NCI-H187 (cell line): ENCODE measurements around the gene RPS23.

Experiments
- DNase-seq, 2 experiments: peaks; one replicate each; lab custom pipeline; 2025; lab: John Stamatoyannopoulos, UW

RPS23 gene

DNA sequence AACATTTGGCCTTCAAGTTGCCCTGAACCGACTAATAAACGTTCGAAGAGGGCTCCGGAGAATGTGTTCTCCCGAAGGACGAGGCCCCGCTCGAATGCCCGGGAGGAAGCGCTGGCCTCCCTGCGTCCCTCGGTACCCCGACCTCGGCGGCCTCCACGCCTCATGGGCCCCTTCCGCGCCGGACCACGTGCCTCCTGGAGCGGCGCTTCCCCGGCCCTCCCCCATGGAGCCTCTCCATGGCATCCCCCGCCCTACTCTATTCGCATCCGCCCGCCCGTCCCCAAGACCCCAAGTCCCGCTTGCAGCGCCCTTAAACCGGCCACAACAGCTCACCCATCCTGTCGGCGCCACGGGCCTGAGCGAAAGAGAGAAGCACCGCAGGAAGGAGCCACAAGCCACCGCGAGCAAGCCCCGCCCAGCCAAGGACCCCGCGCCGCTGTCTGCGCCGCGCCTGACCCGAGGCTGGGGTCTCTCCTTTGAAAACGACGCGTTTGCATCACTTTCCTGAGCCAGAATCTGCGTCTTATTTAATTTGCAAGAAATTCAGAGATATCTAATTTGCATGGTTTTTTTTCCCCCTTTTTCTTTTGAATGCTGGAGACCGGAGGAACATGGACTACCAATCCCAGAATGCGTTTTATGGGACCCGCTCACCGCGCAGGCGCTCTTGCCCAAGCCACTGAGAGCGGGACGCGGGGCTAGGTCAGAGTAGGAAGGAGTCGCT lies at the start of gene RPS23:
TSS of gene RPS23 (minus strand) at position 368 of the 724 bp plus-strand sequence. CDS start at position 337, 31 bp downstream.
- peak; percentile 66 to 75 for DNase-seq

DNA sequence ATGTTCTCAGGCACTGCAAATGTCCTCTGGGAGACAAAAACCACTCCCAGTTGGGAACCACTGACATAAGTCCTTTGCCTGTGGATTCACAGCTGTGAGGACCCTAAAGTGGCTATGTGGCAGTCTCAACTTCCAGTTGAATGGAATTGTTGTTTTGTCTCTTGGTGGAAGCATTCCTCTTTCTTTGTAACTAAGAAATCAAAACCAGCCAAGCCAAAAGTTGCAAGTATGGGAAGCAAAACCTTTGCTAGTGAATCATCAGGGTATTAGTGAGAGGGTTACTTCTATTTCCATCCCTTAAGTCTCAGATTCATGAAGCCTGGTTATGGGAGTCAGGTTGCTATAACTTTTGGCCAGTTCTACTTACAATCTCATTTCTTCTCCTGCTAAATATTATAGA lies 49.8 kb upstream of the RPS23 start:
- DNase-seq, result no peak

DNA sequence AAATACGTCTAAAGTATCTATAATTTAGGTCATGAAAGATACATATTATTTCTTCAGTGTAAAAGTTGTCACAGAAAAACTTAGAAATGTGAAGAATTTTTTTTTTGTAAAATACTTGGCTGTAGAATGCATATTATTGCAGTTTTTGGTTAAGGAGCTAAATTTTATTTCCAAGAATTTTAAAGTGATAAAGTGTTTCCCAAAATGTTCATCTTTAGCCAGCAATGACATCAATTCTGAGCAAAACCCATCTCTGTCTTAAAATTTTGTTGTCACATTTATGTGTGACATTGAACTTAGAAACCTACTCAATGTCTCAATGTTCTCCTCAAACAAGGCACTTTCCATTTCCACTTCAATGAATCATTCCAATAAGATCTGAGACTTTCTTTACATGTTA lies 47.8 kb upstream of the RPS23 start:
- DNase-seq, result no peak

DNA sequence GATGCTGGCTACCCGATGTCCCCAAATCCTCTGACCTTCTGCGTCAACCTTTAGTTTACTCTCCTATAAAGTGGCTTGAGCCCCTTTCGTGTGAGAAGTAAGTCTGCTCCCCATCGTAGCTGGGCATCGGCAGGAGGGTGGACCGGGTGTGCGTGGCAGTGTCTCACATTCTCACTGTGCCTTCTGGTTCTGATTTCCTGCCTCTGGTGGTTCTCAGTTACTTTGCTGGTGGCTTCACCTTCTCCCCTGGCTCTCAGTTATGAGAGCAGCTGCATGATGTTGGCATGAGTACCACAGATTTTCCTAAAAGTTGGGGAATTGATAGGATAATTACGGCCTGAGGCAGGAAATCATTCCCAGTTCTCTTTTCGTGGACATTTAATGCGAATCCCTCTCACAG lies 47.0 kb upstream of the RPS23 start:
- no peak for DNase-seq

DNA sequence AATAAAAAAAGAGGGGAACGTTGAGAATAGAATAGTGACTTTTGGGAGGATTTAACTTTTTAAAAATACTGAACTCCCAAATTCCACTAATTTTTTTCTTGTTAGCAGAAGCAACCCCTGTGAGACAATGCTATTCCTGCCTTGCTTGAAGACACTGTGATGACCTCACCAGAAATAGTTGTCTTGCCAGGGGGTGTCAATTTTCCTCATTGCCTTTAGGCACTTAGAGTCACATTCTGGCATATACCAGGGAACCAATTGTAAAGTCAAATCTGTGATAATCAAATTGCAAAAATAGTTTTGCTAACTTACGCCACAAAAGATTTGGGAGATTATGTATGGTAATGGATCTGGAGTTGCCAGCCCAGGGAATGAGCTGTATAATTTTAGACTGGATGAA lies 42.8 kb upstream of the RPS23 start:
- DNase-seq, result no peak

DNA sequence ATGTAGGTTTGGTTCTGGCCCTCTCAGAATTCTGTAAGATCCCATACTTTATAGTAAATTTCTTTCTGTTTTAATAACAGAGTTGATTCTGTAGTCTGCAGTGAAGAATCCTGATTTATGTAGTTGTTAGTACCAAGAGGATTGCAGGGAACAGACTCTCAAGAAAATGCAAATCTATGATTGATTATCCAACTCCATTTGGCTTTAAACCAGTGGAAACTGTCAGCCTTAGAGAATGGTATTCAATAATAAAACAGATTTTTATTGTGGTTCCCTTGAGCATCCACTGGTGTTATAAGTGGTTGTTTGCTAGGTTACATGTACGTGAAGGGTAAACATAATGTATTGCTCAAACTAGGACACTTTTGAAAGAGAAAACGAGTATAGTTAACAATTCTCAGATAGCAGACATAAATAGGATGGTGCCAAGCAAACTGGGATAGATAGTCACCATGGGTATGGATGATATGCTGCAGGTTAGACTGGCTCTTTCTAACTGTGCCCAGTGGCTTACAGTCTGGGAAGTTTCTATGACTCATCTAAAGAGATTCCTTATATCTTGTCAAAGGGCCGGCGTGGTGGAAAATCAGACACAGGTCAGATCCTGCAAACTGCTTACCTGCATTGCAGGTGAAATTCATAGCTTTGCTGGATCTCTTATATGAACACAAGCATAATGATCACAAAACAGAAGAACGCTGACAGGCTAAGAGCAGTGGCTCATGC lies 41.7 kb upstream of the RPS23 start:
- DNase-seq, result no peak

DNA sequence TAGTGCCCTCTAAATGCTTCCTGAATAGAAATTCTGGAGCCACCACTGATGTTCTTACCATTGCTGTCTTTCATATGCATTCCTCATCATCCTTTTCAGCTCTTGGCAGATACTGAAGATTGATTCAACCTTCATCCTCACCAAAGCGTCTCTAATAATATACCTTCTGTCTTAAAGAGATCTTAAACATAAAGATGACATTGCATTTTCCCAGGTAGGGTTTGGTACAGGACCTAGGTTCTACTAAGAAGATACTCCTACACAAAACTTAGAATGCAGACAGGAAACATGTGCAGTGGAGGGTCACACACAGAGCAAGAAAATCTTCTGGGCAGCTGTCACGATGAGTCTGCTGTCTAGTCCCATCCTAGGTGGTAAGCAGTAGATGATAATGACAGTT lies 41.0 kb upstream of the RPS23 start:
- no peak for DNase-seq

DNA sequence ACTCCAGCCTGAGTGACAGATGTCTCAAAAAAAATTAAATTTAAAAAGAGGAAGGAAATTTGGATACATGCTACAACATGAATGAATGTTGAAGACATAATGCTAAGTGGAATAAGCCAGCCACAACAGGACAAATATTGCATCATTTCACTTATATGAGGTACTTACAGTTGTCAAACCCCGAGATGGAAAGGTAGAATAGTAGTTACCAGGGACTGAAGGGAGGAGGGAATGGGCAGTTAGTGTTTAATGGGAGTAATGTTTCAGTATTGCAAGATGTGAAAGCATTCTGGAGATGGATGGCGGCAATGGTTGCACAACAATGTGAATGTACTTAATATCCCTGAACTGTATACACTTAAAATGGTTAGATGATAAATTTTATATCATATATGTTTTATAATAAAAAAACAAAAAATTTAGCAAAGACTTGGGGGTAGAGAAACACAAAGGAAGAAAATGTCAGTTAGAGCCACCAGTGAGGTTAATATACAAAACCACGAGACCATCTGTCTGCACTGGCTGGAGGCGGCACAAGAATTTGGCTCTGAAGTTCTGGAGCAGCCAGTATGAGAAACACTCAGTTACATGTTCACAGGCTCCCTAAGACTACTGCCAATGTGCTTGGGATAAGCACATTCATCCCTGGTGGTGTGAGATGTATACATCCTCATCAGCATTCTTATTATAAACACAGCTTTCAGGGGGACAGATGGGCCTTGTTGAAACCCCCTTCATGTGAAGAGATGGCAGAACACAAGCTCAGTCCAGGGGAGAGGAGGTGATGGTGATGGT lies 37.0 kb upstream of the RPS23 start:
- DNase-seq, result no peak

DNA sequence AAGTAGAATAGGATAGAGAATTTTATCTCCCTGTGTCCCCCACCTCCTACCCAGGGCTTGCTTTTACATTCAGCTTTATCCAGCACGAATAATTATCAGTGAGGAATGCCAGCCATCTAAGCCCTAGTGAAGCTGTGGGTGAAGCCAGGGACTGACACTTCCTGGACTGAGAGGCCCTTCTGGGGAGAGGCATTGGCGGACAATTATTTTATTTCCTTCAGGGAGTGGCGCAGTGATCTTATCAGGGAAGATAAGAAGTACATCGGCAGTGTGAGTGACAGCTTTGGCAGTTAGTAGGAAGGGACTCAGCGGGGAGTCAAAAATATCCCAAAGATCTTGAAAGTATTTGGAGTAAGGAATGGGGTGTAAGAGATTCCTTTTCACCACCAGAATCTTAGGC lies 34.9 kb upstream of the RPS23 start:
- no peak for DNase-seq

DNA sequence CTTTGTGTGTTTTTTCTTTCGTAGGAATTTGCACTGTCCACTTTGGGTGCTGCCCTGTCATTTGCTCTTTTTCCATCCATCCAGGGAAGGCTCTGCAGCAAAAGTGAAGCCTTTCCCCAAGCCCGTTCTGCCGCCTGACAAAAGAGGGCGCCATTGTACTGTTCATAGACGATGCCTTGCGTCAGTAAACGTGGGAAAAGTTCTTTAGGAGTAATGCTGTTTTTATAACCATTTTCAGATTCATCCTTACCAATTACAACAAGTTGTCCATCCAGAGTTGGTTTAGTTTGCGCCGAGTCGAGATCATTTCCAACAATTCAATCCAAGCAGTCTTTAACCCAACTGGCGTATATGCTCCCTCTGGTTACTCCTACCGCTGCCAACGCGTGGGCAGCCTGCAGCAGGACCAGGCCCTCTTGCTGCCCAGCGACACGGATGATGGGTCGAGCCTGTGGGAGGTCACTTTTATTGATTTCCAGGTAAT lies 34.3 kb upstream of the RPS23 start:
- peak; percentile 10 to 25 for DNase-seq

DNA sequence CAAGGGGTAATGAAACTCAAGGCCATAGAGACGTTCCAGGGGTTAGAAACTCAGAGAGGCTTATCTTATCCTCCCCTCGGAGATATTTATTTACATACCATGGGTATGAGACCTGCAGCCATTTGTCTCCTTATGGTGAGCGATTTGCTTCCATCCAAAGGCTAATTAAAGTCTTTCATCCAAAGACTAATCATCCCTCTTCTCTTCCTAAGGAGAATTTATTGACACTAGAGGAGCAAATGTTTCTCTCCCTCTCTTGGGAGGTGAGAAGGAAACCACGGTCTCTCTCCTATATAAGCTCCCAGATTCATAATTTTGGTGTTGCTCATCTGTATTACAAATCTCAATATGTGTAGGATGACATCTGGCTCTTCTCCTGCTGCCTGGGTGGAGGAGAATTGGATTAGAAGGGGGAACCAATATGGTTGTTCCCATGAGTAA lies 31.0 kb upstream of the RPS23 start:
- DNase-seq, result no peak

DNA sequence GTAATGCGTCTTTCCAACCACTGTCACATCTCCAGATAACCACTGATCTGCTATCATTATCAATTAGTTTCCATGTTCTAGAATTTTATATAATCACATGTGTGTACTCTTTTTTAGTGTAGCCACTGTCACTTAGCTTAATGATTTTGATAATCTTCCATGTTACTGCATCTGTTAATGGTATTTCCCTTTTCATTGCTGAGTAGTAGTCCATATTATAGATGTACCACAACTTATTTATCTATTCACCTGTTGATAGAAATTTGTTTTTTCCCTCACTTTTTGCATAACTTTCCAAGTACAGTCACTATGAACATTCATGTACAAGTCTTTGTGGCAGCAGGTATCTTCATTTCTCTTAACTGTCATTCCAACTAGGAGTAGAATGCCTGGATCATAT lies 30.3 kb upstream of the RPS23 start:
- no peak for DNase-seq

DNA sequence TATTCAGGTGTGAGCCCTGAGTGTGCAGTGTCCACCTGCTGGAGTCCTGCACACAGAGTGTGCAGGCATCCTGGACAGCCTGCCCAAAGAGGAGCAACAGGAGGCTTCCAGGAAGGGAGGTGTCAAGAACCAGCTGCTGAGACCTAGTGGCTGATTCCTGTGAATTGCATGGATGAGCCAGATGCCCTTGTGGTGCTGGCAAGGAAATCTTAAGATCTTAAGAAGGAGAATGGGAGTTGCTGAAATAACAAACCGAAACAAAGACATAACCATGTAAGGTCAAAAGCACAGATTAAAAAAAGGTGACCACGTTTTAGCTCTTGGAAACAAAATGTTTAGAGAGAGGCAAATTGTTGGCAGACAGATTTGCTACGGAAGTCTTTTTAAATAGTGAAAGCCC lies 29.3 kb upstream of the RPS23 start:
- no peak for DNase-seq

DNA sequence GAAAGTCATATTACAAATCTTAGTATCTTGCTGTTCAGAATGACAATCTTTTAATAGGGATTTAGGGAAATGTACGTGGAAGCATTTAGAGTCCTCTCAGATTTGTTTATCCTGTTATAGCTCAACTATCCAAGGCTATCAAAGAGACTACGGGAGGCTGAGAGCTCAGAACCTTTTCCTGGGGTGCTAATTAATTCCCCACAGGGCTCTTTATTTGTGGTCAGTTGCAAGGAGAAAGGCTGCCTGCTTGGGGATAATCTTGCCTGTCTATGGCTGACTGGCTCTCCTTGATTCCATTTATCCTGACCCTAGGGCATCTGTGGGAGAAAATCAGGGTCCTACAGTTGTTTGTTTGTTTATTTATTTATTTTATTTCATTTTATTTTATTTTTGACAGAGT lies 28.0 kb upstream of the RPS23 start:
- DNase-seq, result no peak

DNA sequence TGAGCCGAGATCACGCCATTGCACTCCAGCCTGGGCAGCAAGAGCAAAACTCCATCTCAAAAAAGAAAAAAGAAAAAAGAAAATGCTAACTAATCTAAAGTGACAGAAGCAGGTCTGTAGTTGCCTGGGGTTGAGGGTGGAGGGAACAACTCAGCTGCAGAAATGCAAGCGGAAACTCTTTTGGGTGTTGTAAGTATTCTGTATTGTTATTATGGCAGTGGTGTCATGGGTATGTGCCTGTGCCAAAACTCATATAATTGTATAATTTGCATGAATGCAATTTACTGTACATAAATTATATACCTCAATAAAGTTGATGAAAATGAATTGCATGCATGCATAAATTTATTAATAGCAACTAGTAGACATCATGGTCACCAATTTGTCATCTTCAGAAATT lies 23.0 kb upstream of the RPS23 start:
- DNase-seq, result no peak

DNA sequence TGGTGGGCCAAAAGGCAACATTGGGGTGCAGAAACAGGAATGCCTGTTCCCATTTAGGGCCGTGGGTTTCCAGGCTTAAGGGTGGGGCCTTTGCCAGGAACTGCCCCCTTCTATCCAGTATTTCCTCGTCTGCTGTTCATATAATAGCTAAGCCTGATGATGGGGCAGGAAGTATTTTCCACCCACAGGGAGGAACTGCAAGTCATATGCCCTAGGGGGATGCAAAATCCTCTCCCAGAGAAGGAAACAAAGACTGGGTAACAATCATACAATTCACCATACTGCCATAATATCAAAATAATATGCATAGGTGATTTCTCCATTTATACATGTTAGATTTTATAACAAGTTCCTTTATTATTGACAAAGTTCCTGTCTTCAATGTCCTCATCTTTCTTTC lies 20.5 kb upstream of the RPS23 start:
- DNase-seq, result no peak

DNA sequence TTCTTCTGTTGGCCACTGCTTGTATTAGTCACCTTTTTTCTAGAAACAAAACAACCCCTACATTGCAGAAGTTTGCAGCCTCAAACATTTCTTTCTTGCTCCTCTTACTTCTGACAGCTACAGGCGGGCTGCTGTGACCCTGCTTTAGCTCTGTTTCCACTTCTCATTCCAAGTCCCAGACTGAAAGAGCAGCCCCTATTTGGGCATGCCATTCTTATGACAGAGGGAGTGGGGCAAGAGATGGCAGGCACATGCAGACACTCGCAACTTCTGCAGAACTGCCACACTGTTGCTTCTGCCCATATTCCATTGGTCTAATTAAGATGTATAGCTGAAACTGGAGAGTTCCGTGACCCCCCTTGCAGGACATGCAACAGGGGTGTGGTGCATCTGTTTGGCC lies 19.6 kb upstream of the RPS23 start:
- no peak for DNase-seq

DNA sequence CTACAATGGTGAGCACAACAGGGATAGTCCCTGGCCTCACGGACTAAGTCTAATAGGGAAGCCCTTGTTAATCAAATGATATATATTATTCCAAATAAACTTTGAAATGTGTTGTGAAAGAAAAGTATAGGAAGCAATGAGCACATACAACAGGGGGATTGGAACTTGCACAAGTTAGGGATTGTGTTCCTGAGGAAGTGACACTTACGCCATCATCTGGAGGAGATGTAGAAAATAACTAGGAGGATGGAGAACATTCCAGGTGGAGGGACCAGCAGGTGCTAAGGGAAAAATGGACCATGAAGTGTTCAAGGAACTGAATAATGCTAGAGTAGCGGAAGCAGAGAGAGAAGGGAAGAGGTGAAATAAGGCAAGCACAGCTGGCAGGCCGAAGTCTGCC lies 18.8 kb upstream of the RPS23 start:
- DNase-seq, result no peak

DNA sequence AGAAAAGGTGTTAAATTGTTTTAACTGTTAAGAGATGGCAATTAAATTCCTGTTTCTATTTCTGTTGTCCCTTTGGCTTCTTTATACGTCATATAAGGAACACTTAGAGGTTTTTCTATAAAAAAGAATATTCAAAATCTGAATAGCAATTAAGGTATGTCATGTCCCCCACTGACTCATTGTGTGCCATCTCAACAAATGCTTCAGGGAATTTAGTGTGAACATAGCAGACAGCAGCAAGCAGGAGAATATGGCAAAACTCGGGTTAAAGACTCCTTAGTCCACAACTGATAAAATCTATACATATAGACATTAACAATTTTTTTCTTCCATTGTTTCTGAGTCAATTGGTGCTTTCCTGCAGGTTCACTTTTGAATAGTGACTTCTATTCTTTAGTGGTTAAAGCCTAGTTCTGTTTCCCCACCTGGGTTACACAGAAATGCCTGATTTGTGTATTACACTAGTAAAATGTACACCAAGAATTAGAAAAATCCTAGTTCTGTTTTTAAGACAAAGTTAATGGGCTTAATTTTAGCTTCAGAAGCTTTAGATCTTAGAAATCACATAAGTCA lies 17.9 kb upstream of the RPS23 start:
- no peak for DNase-seq

DNA sequence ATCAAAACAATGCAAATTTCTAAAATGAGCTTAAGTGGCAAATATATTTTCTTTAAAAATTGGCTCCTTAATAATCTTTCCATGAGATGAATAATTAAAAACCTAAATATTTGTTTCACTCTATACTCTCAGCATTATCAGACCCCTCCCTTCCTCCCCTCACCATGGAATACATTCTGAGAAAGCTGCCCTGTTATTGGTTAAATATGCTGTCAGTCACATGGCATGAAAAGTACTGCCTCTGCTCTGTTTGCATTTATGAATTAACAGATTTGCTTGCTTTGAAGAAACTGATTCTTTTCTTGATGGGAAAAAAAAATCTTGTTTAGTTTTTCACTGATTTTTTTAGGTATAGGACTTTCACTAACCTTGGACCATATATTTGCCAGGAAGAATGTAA lies 17.0 kb upstream of the RPS23 start:
- DNase-seq, result no peak

DNA sequence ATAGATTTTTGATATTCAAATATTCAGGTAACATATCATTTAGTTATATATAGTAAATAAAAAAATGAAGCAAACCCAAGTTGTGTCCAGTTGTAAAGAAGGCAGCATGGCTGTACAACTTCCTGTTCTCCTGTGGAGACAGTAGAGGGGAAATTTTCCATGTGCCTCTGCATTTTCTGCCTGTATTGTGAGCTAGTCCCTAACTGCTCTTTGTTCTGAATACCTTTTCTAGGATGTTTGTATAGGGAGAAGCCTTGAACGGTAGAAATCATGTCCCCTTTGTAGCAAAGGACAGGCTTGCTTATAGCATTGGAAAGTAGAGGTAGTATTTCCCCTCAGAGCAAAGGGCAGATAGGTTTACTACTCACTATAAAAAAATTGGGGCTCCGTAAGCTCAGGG lies 13.3 kb upstream of the RPS23 start:
- no peak for DNase-seq

DNA sequence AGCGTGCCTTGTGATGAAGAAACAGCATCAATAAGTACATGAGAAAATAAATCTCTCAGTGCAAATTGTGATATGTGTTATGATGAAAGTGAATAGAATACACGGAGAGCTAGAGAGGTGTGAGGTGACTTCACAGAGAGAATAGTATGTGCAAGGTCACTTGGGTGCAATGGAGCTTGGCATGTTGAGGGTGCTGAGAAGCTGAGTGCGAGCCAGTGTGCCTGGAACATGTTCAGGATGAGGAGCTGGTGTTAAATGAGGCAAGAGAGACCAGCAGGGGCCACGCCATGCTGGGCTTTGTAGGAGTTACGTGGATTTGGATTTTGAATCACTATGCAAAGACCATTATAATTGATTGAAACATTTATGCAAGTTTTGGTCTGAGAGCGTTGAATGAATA lies 12.8 kb upstream of the RPS23 start:
- no peak for DNase-seq
